ENCODE data around the gene EEPD1. TPM values are rescaled to one million over a fixed set of nuclear protein-coding genes. Genes with fewer than 3 reads are reported as not detected.

Gene EEPD1
- total and polyA plus RNA-seq, 2 donors (not counting 3 experiments of a cell fraction or from before 2014, with no cell fraction given), result 0.40 to 0.42 TPM

- no peaks in the 10 kb centered on the region for H3K9me3 ChIP-seq (replicated peaks; ENCODE audit: control insufficient read depth, insufficient read depth, low read length)
- TF ChIP-seq GATA2 (IDR thresholded peaks at IDR 0.05; ENCODE audit: insufficient read depth, insufficient read length, low read depth, low read length), result no peak
- no peak for TF ChIP-seq FOS (IDR thresholded peaks at IDR 0.05; ENCODE audit: borderline replicate concordance, insufficient read depth, low read length)
- TF ChIP-seq EZH2 (IDR thresholded peaks at IDR 0.05; ENCODE audit: borderline replicate concordance, low read depth, low read length, severe bottlenecking), result no peak
- no peaks in the 10 kb centered on the region for H3K36me3 ChIP-seq (ENCODE audit: control insufficient read depth in 2 of 2, extremely low read depth in 1 of 2, insufficient read depth in 2 of 2, low read length in 2 of 2)
- H3K4me3 ChIP-seq (replicated peaks in 1 of 3; ENCODE audit: insufficient read depth in 1 of 3, low read depth in 1 of 3, low read length in 3 of 3), result no peak overlapping the region
- H2AFZ ChIP-seq (ENCODE audit: low read depth, low read length), result no peak overlapping the region
- H3K27ac ChIP-seq (ENCODE audit: insufficient read depth, low read depth, low read length), result no peak overlapping the region
- H3K4me2 ChIP-seq (ENCODE audit: insufficient read depth, low read length), result no peak overlapping the region
- intact Hi-C loops (cut with micrococcal nuclease), result no loop called here
- no peaks in the 10 kb centered on the region for H3K79me2 ChIP-seq (ENCODE audit: control insufficient read depth, insufficient read depth, low read length)
- no peak overlapping the region for H3K9ac ChIP-seq (replicated peaks; ENCODE audit: extremely low read depth, insufficient read depth, low read length)
- dilution Hi-C loops (cut with MboI; ENCODE audit: extremely low pct_ligation_motif_present, low sequenced_read_pairs), result no loop called here
- H3K4me1 ChIP-seq (ENCODE audit: control insufficient read depth, extremely low read depth, insufficient read depth, low read length), result peaks cover 5% of the 10 kb centered on the region
- H3K27me3 ChIP-seq (ENCODE audit: control insufficient read depth in 2 of 2, insufficient read depth in 2 of 2, low read length in 2 of 2), result peaks cover 0 to 3% of the 10 kb centered on the region in 2 experiments
- no peaks in the 10 kb centered on the region for H3K9me1 ChIP-seq (replicated peaks; ENCODE audit: control insufficient read depth, extremely low read depth, insufficient read depth, low read length)
- CTCF ChIA-PET, result interaction anchor here (5.9 kb wide), 1 partner anchor 14 kb away, joined by 115 read pairs; no protein-coding TSS in a partner anchor
- POLR2A ChIA-PET, result no interaction called here
- FAIRE-seq (no peak), DNase-seq (ENCODE audit: low read depth, low spot score) (no peak)
- no peaks in the 10 kb centered on the region for H4K20me1 ChIP-seq (replicated peaks; ENCODE audit: control insufficient read depth, extremely low read depth, insufficient read depth, low read length)
- BruUV-seq (replicated peaks), result no TSS peak
Measured at GRCh38 chr7:36314491-36314890, 161.4 kb downstream of the EEPD1 start.

GRCh38 chr7:36315309-36315944 lies 162.4 kb downstream of the EEPD1 start:
- BruUV-seq (replicated peaks), result no TSS peak

More at GRCh38 chr7:36315309-36315944, 162.4 kb downstream of the EEPD1 start:
- Histone ChIP-seq H3K9me3 (replicated peaks; ENCODE audit: control insufficient read depth, insufficient read depth, low read length) (no peaks in the 10 kb centered on the region), H3K27me3 (ENCODE audit: control insufficient read depth in 2 of 2, insufficient read depth in 2 of 2, low read length in 2 of 2) (peaks cover 0 to 3% of the 10 kb centered on the region in 2 experiments), H3K79me2 (ENCODE audit: control insufficient read depth, insufficient read depth, low read length) (no peaks in the 10 kb centered on the region), H3K4me1 (ENCODE audit: control insufficient read depth, extremely low read depth, insufficient read depth, low read length) (peaks cover 5% of the 10 kb centered on the region), H2AFZ (ENCODE audit: low read depth, low read length) (peak overlapping the region; percentile 39), H3K36me3 (ENCODE audit: control insufficient read depth in 2 of 2, extremely low read depth in 1 of 2, insufficient read depth in 2 of 2, low read length in 2 of 2) (no peaks in the 10 kb centered on the region), H3K9me1 (replicated peaks; ENCODE audit: control insufficient read depth, extremely low read depth, insufficient read depth, low read length) (no peaks in the 10 kb centered on the region), H3K4me2 (ENCODE audit: insufficient read depth, low read length) (no peak overlapping the region), H3K27ac (ENCODE audit: insufficient read depth, low read depth, low read length) (no peak overlapping the region), H4K20me1 (replicated peaks; ENCODE audit: control insufficient read depth, extremely low read depth, insufficient read depth, low read length) (no peaks in the 10 kb centered on the region), H3K4me3 (replicated peaks in 1 of 3; ENCODE audit: insufficient read depth in 1 of 3, low read depth in 1 of 3, low read length in 3 of 3) (no peak overlapping the region), H3K9ac (replicated peaks; ENCODE audit: extremely low read depth, insufficient read depth, low read length) (no peak overlapping the region)
- no peak for DNase-seq (ENCODE audit: low read depth, low spot score)
- POLR2A ChIA-PET, result no interaction called here
- intact Hi-C loops (cut with micrococcal nuclease) (no loop called here), dilution Hi-C loops (cut with MboI; ENCODE audit: extremely low pct_ligation_motif_present, low sequenced_read_pairs) (no loop called here)
- TF ChIP-seq JUN (IDR thresholded peaks at IDR 0.05; ENCODE audit: borderline replicate concordance, insufficient read depth, insufficient read length, low read depth) (no peak), POLR2A (IDR thresholded peaks at IDR 0.05; ENCODE audit: low read depth, low read length) (no peak), EZH2 (IDR thresholded peaks at IDR 0.05; ENCODE audit: borderline replicate concordance, low read depth, low read length, severe bottlenecking) (no peak), FOS (IDR thresholded peaks at IDR 0.05; ENCODE audit: borderline replicate concordance, insufficient read depth, low read length) (no peak), MAX (IDR thresholded peaks at IDR 0.05; ENCODE audit: insufficient read depth, insufficient read length) (no peak), GATA2 (IDR thresholded peaks at IDR 0.05; ENCODE audit: insufficient read depth, insufficient read length, low read depth, low read length) (no peak), CTCF (IDR thresholded peaks at IDR 0.05; ENCODE audit: extremely low read depth in 1 of 2, insufficient read depth in 1 of 2, low read depth in 1 of 2, low read length in 2 of 2) (no peak), POLR2AphosphoS5 (IDR thresholded peaks at IDR 0.05; ENCODE audit: insufficient read depth, low read depth, low read length) (no peak), MYC (IDR thresholded peaks at IDR 0.05; ENCODE audit: low read depth, low read length) (no peak)
- CTCF ChIA-PET, result interaction anchor here (0.7 to 5.9 kb wide), 5 partner anchors 9 to 330 kb away, joined by 3 to 115 read pairs (median 4); no protein-coding TSS in a partner anchor
- peak; percentile 53 for FAIRE-seq
